ENCODE data around the gene POFUT2. TPM values are rescaled to one million over a fixed set of nuclear protein-coding genes. Genes with fewer than 3 reads are reported as not detected.

The POFUT2 gene
- total RNA-seq, 1 donor = 35.8 TPM

- TF ChIP-seq CTCF (IDR thresholded peaks at IDR 0.05; ENCODE audit: extremely low read depth, low read depth, low read length) = no peak
- DNase-seq (ENCODE audit: insufficient read length, low spot score, missing footprints) = peak; percentile 90
- peak overlapping the region; percentile 17 for H2AFZ ChIP-seq (ENCODE audit: low read length)
- peak overlapping the region; percentile 62 for H3K4me2 ChIP-seq (ENCODE audit: insufficient read depth, low read length)
- no peaks in the 10 kb centered on the region for H3K36me3 ChIP-seq (ENCODE audit: insufficient read depth, low read length)
- peaks cover 29% of the 10 kb centered on the region for H3K4me1 ChIP-seq (ENCODE audit: insufficient read depth, low read length)
- peak overlapping the region; percentile 52 for H3K27ac ChIP-seq (ENCODE audit: low read depth, low read length)
- no peaks in the 10 kb centered on the region for H3K27me3 ChIP-seq (ENCODE audit: insufficient read depth, low read length)
- H4K20me1 ChIP-seq (ENCODE audit: insufficient read depth, low read length) = no peaks in the 10 kb centered on the region
- peak overlapping the region; percentile 35 for H3K4me3 ChIP-seq (ENCODE audit: insufficient read depth, low read length)
- no peaks in the 10 kb centered on the region for H3K9me3 ChIP-seq (ENCODE audit: low read depth, low read length)
- peaks cover 9% of the 10 kb centered on the region for H3K79me2 ChIP-seq (ENCODE audit: insufficient read depth, low read length)
Observed at GRCh38 chr21:45299026-45299863, 11.6 kb upstream of the POFUT2 start.

GRCh38 chr21:45297869-45298268 is 10.2 kb upstream of the POFUT2 start:
- no peak overlapping the region for H2AFZ ChIP-seq (ENCODE audit: low read length)
- no peak overlapping the region for H3K4me2 ChIP-seq (ENCODE audit: insufficient read depth, low read length)
- H3K79me2 ChIP-seq (ENCODE audit: insufficient read depth, low read length) = peaks cover 9% of the 10 kb centered on the region
- no peaks in the 10 kb centered on the region for H4K20me1 ChIP-seq (ENCODE audit: insufficient read depth, low read length)
- no peaks in the 10 kb centered on the region for H3K36me3 ChIP-seq (ENCODE audit: insufficient read depth, low read length)
- DNase-seq (ENCODE audit: insufficient read length, low spot score, missing footprints) = peak; percentile 18
- H3K4me3 ChIP-seq (ENCODE audit: insufficient read depth, low read length) = no peak overlapping the region
- no peak for TF ChIP-seq CTCF (IDR thresholded peaks at IDR 0.05; ENCODE audit: extremely low read depth, low read depth, low read length)
- H3K9me3 ChIP-seq (ENCODE audit: low read depth, low read length) = no peaks in the 10 kb centered on the region
- peaks cover 39% of the 10 kb centered on the region for H3K4me1 ChIP-seq (ENCODE audit: insufficient read depth, low read length)
- H3K27me3 ChIP-seq (ENCODE audit: insufficient read depth, low read length) = no peaks in the 10 kb centered on the region
- no peak overlapping the region for H3K27ac ChIP-seq (ENCODE audit: low read depth, low read length)

GRCh38 chr21:45297329-45297728 is 9.6 kb upstream of the POFUT2 start:
- no peaks in the 10 kb centered on the region for H3K9me3 ChIP-seq (ENCODE audit: low read depth, low read length)
- H3K4me1 ChIP-seq (ENCODE audit: insufficient read depth, low read length) = peaks cover 39% of the 10 kb centered on the region
- no peak overlapping the region for H3K27ac ChIP-seq (ENCODE audit: low read depth, low read length)
- no peaks in the 10 kb centered on the region for H3K36me3 ChIP-seq (ENCODE audit: insufficient read depth, low read length)
- H4K20me1 ChIP-seq (ENCODE audit: insufficient read depth, low read length) = no peaks in the 10 kb centered on the region
- peaks cover 9% of the 10 kb centered on the region for H3K79me2 ChIP-seq (ENCODE audit: insufficient read depth, low read length)
- H3K27me3 ChIP-seq (ENCODE audit: insufficient read depth, low read length) = no peaks in the 10 kb centered on the region
- no peak for DNase-seq (ENCODE audit: insufficient read length, low spot score, missing footprints)
- TF ChIP-seq CTCF (IDR thresholded peaks at IDR 0.05; ENCODE audit: extremely low read depth, low read depth, low read length) = no peak
- no peak overlapping the region for H2AFZ ChIP-seq (ENCODE audit: low read length)
- no peak overlapping the region for H3K4me3 ChIP-seq (ENCODE audit: insufficient read depth, low read length)
- no peak overlapping the region for H3K4me2 ChIP-seq (ENCODE audit: insufficient read depth, low read length)

- Histone ChIP-seq H2AFZ (ENCODE audit: low read length) (no peak overlapping the region), H3K79me2 (ENCODE audit: insufficient read depth, low read length) (peaks cover 9% of the 10 kb centered on the region), H3K27me3 (ENCODE audit: insufficient read depth, low read length) (no peaks in the 10 kb centered on the region), H3K4me3 (ENCODE audit: insufficient read depth, low read length) (no peak overlapping the region), H3K4me1 (ENCODE audit: insufficient read depth, low read length) (peaks cover 39% of the 10 kb centered on the region), H3K36me3 (ENCODE audit: insufficient read depth, low read length) (no peaks in the 10 kb centered on the region), H3K4me2 (ENCODE audit: insufficient read depth, low read length) (no peak overlapping the region), H4K20me1 (ENCODE audit: insufficient read depth, low read length) (no peaks in the 10 kb centered on the region), H3K27ac (ENCODE audit: low read depth, low read length) (peak overlapping the region; percentile 100), H3K9me3 (ENCODE audit: low read depth, low read length) (no peaks in the 10 kb centered on the region)
- DNase-seq (ENCODE audit: insufficient read length, low spot score, missing footprints) = peak; percentile 69
- no peak for TF ChIP-seq CTCF (IDR thresholded peaks at IDR 0.05; ENCODE audit: extremely low read depth, low read depth, low read length)
Observed at GRCh38 chr21:45296638-45297037, 8.9 kb upstream of the POFUT2 start.

Data from osteoblast (primary cell).